ENCODE measurements around the gene TMEM200B.
A peak's percentile ranks its signal among the peaks of the same experiment; 100 is the strongest.

The TMEM200B gene

DNA sequence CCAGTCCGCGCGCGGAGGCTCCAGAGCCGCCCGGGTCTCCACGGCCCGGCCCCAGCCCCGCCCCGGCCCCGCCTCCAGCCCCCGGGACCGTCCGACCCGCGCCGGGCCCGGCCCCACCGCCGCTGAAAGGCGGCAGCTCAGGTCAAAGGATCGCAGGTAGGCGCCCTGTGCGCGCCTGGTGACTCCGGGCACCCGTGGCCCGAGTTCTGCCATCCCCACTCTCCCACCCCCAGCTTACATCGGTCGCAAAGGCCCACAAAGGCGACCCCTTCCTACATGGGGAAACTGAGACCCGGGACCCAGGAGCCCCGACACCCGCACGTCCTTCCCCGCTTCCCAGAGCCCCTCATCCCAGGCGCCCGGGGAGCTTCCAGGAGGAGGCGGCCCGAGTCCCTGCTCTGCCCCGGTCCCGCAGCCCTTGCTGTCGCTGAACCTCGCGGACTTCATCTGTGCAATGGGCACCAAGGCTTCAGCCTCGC, at the start of gene TMEM200B:
TMEM200B (minus strand) TSS at position 17 of the 479 bp plus-strand sequence. CDS start 2,075 bp downstream, outside the sequence.
- Histone ChIP-seq H3K4me1 (ENCODE audit: insufficient read depth, low read length) (peaks cover 29% of the 10 kb centered on the region), H3K9ac (ENCODE audit: low read length) (peak within 1 kb of the TSS; percentile 94), H3K36me3 (ENCODE audit: insufficient read depth, low read length) (no peaks in the 10 kb centered on the region), H3K27me3 (ENCODE audit: control insufficient read depth in 1 of 2, insufficient read depth in 2 of 2, low read length in 2 of 2) (peaks cover 0 to 4% of the 10 kb centered on the region in 2 donors), H3K27ac (ENCODE audit: low read depth, low read length) (peak within 1 kb of the TSS; percentile 98), H3K4me3 (ENCODE audit: low read depth in 1 of 2, low read length in 2 of 2) (peak within 1 kb of the TSS; percentile 69 to 96), H3K9me3 (ENCODE audit: low read length) (no peaks in the 10 kb centered on the region)

DNA sequence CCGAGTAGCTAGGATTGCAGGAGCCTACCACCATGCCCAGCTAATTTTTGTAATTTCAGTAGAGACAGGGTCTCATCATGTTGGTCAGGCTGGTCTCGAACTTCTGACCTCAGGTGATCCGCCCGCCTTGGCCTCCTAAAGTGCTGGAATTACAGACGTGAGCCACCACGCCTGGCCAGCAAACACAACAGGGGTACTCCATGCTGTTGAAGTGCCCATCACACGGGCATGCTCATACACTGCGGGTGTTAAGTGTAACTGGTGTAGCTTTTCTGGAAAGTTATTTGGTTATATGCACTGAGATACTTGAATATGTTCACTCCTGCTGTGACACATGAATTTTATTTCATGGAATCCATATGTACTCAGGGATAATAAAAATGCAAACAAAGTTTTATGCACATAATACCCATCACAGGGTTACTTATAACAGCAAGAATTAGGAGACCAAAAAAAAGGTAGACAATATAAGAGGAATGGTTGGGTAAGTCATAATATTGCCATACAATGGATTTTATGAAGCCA, 48.8 kb upstream of the TMEM200B start:
- Histone ChIP-seq H3K9me3 (ENCODE audit: low read length) (no peaks in the 10 kb centered on the region), H3K27ac (ENCODE audit: low read depth, low read length) (no peak overlapping the region), H3K9ac (ENCODE audit: low read length) (no peak overlapping the region), H3K4me3 (ENCODE audit: low read depth in 1 of 2, low read length in 2 of 2) (no peak overlapping the region), H3K36me3 (ENCODE audit: insufficient read depth, low read length) (peaks cover 3% of the 10 kb centered on the region), H3K27me3 (ENCODE audit: control insufficient read depth in 1 of 2, insufficient read depth in 2 of 2, low read length in 2 of 2) (no peaks in the 10 kb centered on the region), H3K4me1 (ENCODE audit: insufficient read depth, low read length) (peaks cover 34% of the 10 kb centered on the region)

DNA sequence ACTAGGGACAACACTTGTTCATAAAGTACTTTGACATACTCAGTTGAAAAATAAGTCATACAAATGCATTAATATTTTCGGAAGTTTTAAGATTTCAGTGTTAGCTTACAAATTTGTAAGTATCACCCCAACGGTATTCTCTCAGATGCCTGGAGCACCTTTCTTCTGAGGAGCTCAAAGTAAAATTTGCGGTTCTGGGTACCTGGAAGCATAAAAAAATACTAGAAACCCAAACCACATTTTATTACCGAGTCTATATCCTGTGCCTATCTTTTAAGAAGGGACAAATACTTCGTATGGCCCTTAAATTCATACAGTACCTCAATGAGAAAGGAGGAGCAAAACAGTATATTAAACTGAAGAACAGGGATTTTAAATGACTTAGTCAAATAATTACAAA, 47.8 kb upstream of the TMEM200B start:
- H3K4me1 ChIP-seq (ENCODE audit: insufficient read depth, low read length), result peaks cover 28% of the 10 kb centered on the region
- H3K36me3 ChIP-seq (ENCODE audit: insufficient read depth, low read length), result peaks cover 11% of the 10 kb centered on the region
- no peaks in the 10 kb centered on the region for H3K27me3 ChIP-seq (ENCODE audit: control insufficient read depth in 1 of 2, insufficient read depth in 2 of 2, low read length in 2 of 2)
- H3K9ac ChIP-seq (ENCODE audit: low read length), result no peak overlapping the region
- no peaks in the 10 kb centered on the region for H3K9me3 ChIP-seq (ENCODE audit: low read length)
- H3K4me3 ChIP-seq (ENCODE audit: low read depth in 1 of 2, low read length in 2 of 2), result no peak overlapping the region
- no peak overlapping the region for H3K27ac ChIP-seq (ENCODE audit: low read depth, low read length)

DNA sequence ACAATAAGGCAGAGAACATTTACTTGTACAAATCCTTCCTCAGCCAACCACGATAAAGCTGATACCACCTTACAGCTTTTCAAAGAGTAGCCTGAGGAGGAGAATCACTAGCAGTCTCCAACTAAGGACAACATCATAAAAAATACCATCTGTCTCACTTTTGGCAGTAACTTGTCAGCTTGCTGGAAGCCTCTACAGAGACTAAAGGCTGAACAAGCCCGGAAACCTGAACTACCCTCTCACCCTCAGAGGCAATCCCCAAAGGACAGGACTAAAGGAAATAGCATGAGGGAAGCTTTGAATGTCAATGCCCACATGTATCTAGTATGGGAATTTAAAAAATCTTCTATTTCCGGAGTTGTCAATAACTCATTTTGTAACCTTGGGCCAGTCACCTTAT, 47.4 kb upstream of the TMEM200B start:
- H3K27ac ChIP-seq (ENCODE audit: low read depth, low read length), result no peak overlapping the region
- H3K9ac ChIP-seq (ENCODE audit: low read length), result no peak overlapping the region
- H3K27me3 ChIP-seq (ENCODE audit: control insufficient read depth in 1 of 2, insufficient read depth in 2 of 2, low read length in 2 of 2), result no peaks in the 10 kb centered on the region
- peaks cover 15% of the 10 kb centered on the region for H3K36me3 ChIP-seq (ENCODE audit: insufficient read depth, low read length)
- no peak overlapping the region for H3K4me3 ChIP-seq (ENCODE audit: low read depth in 1 of 2, low read length in 2 of 2)
- no peaks in the 10 kb centered on the region for H3K9me3 ChIP-seq (ENCODE audit: low read length)
- H3K4me1 ChIP-seq (ENCODE audit: insufficient read depth, low read length), result peaks cover 30% of the 10 kb centered on the region

DNA sequence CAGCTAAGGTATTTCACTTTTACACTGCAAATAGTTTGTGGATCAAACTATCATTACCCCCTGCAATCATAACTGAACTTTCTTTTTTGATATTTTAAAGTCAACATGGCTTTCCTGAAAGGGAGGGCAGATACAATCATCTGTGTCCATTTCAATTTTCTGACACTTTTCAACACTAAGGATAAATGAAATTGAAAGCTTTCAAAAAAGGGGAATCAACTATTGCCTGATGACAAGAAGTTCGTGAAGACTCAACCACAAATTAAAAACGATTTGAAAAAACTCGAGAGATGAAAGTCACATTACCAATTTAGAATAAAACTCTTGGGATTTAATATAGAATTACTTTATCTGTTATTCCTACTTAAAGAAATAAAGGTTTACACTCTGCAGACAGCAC, 46.3 kb upstream of the TMEM200B start:
- Histone ChIP-seq H3K36me3 (ENCODE audit: insufficient read depth, low read length) (peaks cover 26% of the 10 kb centered on the region), H3K4me3 (ENCODE audit: low read depth in 1 of 2, low read length in 2 of 2) (no peak overlapping the region), H3K4me1 (ENCODE audit: insufficient read depth, low read length) (peaks cover 32% of the 10 kb centered on the region), H3K27me3 (ENCODE audit: control insufficient read depth in 1 of 2, insufficient read depth in 2 of 2, low read length in 2 of 2) (no peaks in the 10 kb centered on the region), H3K9me3 (ENCODE audit: low read length) (no peaks in the 10 kb centered on the region), H3K27ac (ENCODE audit: low read depth, low read length) (no peak overlapping the region), H3K9ac (ENCODE audit: low read length) (no peak overlapping the region)

DNA sequence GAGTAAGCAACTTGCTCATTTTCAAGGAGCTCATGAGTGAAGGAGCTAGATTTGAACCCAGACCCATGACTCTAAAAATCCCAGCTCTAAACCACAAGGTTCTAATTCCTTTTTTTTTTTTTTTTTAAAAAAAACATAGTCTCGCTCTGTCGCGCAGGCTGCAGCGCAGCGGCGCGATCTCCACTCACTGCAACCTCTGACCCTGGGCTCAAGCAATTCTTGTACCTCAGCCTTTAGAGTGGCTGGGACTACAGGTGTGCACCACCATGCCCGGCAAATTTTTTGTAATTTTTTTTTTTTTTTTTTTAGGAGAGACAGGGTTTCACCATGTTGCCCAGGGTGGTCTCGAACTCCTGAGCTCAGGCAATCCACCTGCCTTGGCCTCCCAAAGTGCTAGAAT, 44.2 kb upstream of the TMEM200B start:
- Histone ChIP-seq H3K4me1 (ENCODE audit: insufficient read depth, low read length) (peaks cover 36% of the 10 kb centered on the region), H3K9ac (ENCODE audit: low read length) (no peak overlapping the region), H3K36me3 (ENCODE audit: insufficient read depth, low read length) (peaks cover 31% of the 10 kb centered on the region), H3K27ac (ENCODE audit: low read depth, low read length) (no peak overlapping the region), H3K27me3 (ENCODE audit: control insufficient read depth in 1 of 2, insufficient read depth in 2 of 2, low read length in 2 of 2) (no peaks in the 10 kb centered on the region), H3K4me3 (ENCODE audit: low read depth in 1 of 2, low read length in 2 of 2) (no peak overlapping the region), H3K9me3 (ENCODE audit: low read length) (no peaks in the 10 kb centered on the region)

DNA sequence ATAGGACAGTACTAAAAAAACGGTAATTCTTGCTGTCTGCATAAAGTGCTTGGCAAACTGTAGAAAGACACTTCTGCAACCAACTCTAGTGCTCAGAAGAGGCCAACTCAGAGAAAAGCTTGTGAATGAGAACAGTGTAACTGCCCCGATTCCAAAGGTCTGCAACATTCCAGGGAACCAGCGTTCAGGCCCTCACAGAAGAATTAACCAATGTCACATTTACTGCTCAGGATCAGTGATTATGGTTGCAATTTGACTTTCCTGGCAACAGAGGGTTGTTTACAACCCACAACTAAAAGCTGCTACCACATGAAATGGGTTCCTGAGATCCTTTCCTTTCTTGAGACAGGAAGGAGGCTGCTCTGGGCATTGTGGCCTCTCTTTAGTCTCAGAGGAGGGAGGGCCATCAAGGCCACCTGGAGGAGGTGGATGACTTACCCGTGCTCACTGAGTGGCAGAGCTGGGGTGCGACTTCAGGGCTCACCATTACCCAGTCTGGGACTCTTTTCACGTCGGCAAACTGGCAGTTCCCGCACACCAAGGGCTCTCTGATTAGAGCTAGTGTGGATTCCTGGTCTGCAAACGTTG, 42.7 kb upstream of the TMEM200B start:
- Histone ChIP-seq H3K9me3 (ENCODE audit: low read length) (no peaks in the 10 kb centered on the region), H3K27me3 (ENCODE audit: control insufficient read depth in 1 of 2, insufficient read depth in 2 of 2, low read length in 2 of 2) (no peaks in the 10 kb centered on the region), H3K4me1 (ENCODE audit: insufficient read depth, low read length) (peaks cover 42% of the 10 kb centered on the region), H3K36me3 (ENCODE audit: insufficient read depth, low read length) (peaks cover 31% of the 10 kb centered on the region), H3K9ac (ENCODE audit: low read length) (no peak overlapping the region), H3K27ac (ENCODE audit: low read depth, low read length) (no peak overlapping the region), H3K4me3 (ENCODE audit: low read depth in 1 of 2, low read length in 2 of 2) (no peak overlapping the region)

DNA sequence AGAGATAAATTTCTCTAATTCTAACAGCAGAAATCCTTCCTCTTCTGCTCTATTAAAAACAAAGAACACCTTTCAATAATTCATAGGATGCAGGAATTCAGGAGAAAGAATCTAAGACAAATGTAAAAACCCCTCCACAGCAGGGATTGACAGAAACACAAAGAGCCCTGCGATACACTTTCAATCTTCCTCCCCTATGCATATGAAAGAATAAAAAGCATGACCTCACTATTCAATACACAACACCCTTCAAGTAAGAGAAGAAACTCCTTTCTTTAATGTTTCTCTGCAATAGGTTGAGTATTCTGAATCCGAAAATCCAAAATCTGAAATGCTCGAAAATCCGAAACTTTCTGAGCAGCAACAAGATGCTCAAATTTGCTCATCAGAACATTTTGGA, 40.9 kb upstream of the TMEM200B start:
- Histone ChIP-seq H3K9ac (ENCODE audit: low read length) (no peak overlapping the region), H3K27ac (ENCODE audit: low read depth, low read length) (no peak overlapping the region), H3K27me3 (ENCODE audit: control insufficient read depth in 1 of 2, insufficient read depth in 2 of 2, low read length in 2 of 2) (no peaks in the 10 kb centered on the region), H3K9me3 (ENCODE audit: low read length) (no peaks in the 10 kb centered on the region), H3K36me3 (ENCODE audit: insufficient read depth, low read length) (peaks cover 29% of the 10 kb centered on the region), H3K4me3 (ENCODE audit: low read depth in 1 of 2, low read length in 2 of 2) (no peak overlapping the region), H3K4me1 (ENCODE audit: insufficient read depth, low read length) (peaks cover 38% of the 10 kb centered on the region)

DNA sequence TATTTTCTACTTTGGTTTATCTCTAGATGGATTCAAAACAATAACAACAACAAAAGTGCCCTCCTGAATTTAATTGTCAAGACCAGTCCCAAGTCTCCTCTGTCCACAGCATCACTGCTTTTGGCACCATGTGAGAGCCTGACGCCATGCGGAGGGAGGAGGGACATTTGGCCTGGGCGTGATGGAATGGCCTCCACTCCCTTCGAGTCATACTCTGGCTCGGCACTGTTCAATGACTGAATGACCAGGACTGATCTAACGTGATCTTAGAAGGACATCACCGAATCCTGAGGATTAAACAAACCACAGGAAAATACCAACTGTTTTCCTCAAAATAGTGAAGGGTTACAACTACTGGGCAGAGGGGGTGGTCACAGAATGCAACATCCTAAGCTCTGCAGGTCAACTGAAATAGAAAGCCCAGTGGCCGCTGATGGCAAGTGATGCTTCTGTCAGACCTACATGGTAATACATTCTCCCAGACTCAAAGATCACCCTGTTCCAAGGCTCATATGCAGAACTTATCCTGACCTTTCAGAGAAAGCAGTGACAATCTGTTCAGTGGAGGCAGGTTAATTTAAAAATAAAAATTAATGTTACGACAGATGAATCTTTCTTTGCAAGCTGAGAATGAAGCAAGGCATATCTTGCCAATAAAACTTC, 38.9 kb upstream of the TMEM200B start:
- Histone ChIP-seq H3K9me3 (ENCODE audit: low read length) (no peaks in the 10 kb centered on the region), H3K36me3 (ENCODE audit: insufficient read depth, low read length) (peaks cover 46% of the 10 kb centered on the region), H3K27ac (ENCODE audit: low read depth, low read length) (no peak overlapping the region), H3K4me1 (ENCODE audit: insufficient read depth, low read length) (peaks cover 33% of the 10 kb centered on the region), H3K4me3 (ENCODE audit: low read depth in 1 of 2, low read length in 2 of 2) (no peak overlapping the region), H3K9ac (ENCODE audit: low read length) (no peak overlapping the region), H3K27me3 (ENCODE audit: control insufficient read depth in 1 of 2, insufficient read depth in 2 of 2, low read length in 2 of 2) (no peaks in the 10 kb centered on the region)

DNA sequence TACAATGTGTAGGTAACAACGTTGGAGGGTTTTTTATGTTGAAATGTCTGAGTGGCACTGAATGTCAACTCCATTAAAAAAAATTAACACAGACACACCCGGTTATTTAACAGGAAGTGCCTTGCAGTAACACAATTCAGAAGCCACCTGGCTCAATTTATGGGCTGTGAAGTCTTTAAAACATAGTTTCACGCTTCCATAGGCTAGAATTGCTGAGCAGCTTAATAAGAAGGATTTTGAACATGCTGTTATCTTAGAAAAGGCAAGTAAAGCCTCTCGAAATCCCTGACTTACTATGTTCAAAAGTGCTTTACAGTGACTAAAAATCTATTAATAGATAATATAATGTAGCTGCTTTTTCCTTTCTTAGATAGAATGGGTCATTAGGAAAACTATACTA, 38.3 kb upstream of the TMEM200B start:
- no peak overlapping the region for H3K27ac ChIP-seq (ENCODE audit: low read depth, low read length)

DNA sequence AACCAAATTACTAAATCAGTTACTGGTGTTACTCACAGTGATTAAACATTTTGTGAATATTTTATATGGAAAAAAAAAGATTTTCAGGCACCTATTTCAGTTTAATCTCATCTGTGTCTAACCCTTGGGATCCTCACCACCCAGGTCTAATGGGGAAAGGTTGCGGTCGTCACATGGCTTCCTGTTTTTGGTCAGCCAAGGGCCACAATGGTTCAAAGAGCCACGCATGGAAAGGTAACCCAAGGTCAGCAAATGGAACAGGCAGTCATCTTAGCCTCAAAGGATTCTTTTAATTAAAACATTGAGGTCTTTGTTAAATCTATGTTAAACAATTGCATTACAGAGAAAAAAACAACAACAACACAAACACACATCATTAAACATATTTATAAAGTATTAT, 36.1 kb upstream of the TMEM200B start:
- no peaks in the 10 kb centered on the region for H3K27me3 ChIP-seq (ENCODE audit: control insufficient read depth in 1 of 2, insufficient read depth in 2 of 2, low read length in 2 of 2)
- no peak overlapping the region for H3K9ac ChIP-seq (ENCODE audit: low read length)
- peaks cover 42% of the 10 kb centered on the region for H3K4me1 ChIP-seq (ENCODE audit: insufficient read depth, low read length)
- no peak overlapping the region for H3K4me3 ChIP-seq (ENCODE audit: low read depth in 1 of 2, low read length in 2 of 2)
- no peaks in the 10 kb centered on the region for H3K9me3 ChIP-seq (ENCODE audit: low read length)
- peaks cover 30% of the 10 kb centered on the region for H3K36me3 ChIP-seq (ENCODE audit: insufficient read depth, low read length)
- H3K27ac ChIP-seq (ENCODE audit: low read depth, low read length), result no peak overlapping the region

More for the DNA sequence above, 38.3 kb upstream of the TMEM200B start:
- peaks cover 47% of the 10 kb centered on the region for H3K36me3 ChIP-seq (ENCODE audit: insufficient read depth, low read length)
- no peaks in the 10 kb centered on the region for H3K27me3 ChIP-seq (ENCODE audit: control insufficient read depth in 1 of 2, insufficient read depth in 2 of 2, low read length in 2 of 2)
- H3K4me3 ChIP-seq (ENCODE audit: low read depth in 1 of 2, low read length in 2 of 2), result no peak overlapping the region
- H3K9ac ChIP-seq (ENCODE audit: low read length), result no peak overlapping the region
- peaks cover 39% of the 10 kb centered on the region for H3K4me1 ChIP-seq (ENCODE audit: insufficient read depth, low read length)
- H3K9me3 ChIP-seq (ENCODE audit: low read length), result no peaks in the 10 kb centered on the region

DNA sequence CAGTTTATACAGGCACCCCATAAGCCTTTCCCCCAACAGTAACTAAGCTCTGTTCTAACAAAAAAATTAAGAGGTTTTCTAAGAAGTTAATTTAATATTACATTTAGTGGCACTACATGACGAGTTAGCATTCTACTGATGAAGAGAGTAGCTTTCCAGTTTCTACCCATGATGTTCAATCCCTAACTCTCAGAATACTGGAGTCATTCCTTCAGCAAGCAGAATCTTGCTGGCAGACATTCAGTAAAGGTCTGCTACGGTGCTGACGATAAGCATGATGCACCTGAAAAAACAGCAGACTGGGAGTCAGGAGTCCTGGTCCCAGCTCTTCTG, 33.5 kb upstream of the TMEM200B start:
- Histone ChIP-seq H3K4me1 (ENCODE audit: insufficient read depth, low read length) (peaks cover 35% of the 10 kb centered on the region), H3K9me3 (ENCODE audit: low read length) (no peaks in the 10 kb centered on the region), H3K4me3 (ENCODE audit: low read depth in 1 of 2, low read length in 2 of 2) (no peak overlapping the region), H3K27me3 (ENCODE audit: control insufficient read depth in 1 of 2, insufficient read depth in 2 of 2, low read length in 2 of 2) (no peaks in the 10 kb centered on the region), H3K36me3 (ENCODE audit: insufficient read depth, low read length) (peaks cover 52% of the 10 kb centered on the region), H3K27ac (ENCODE audit: low read depth, low read length) (no peak overlapping the region), H3K9ac (ENCODE audit: low read length) (no peak overlapping the region)
